HepG2 (cell line): ENCODE results near the gene NUDT8.

ENCODE experiments used
- CTCF ChIP-seq: sonication (generic); formaldehyde crosslinking; IDR thresholded peaks from 2 replicates; pipeline ENCODE4 v1.5.0; 2020; ENCODE audit warnings: mild to moderate bottlenecking, missing genetic modification reagents, moderate library complexity
- FOXK1 ChIP-seq: sonication (generic); formaldehyde crosslinking; IDR thresholded peaks from 2 replicates; pipeline ENCODE4 v1.4.0; 2020; ENCODE audit warnings: low read depth, missing genetic modification reagents, borderline replicate concordance
- FOXO4 ChIP-seq: sonication (generic); formaldehyde crosslinking; conservative IDR thresholded peaks from 2 replicates; pipeline ENCODE4 v1.8.1; 2023; ENCODE audit warnings: missing genetic modification reagents
- MYC ChIP-seq: sonication (generic); formaldehyde crosslinking; IDR thresholded peaks from 2 replicates; pipeline ENCODE4 v1.9.0; 2021; ENCODE audit warnings: missing genetic modification reagents, borderline replicate concordance
- NR2F6 ChIP-seq, 2 experiments: IDR thresholded peaks; 2 replicates each; pipeline ENCODE4 v1.6.1; 2016; ENCODE audit warnings: antibody characterized with exemption in 1 of 2, mild to moderate bottlenecking in 1 of 2
- U2AF1 ChIP-seq: fragments of 200-400 bp; formaldehyde crosslinking; optimal IDR thresholded peaks from 2 replicates; pipeline ENCODE3; 2017; ENCODE audit warnings: mild to moderate bottlenecking, low read depth, low read length
- U2AF2 ChIP-seq: fragments of 200-400 bp; formaldehyde crosslinking; IDR thresholded peaks from 2 replicates; pipeline ENCODE4 v1.6.1; 2017; ENCODE audit warnings: low read depth, mild to moderate bottlenecking, low read length
- ZFX ChIP-seq: sonication (generic); formaldehyde crosslinking; IDR thresholded peaks from 2 replicates; pipeline ENCODE4 v1.4.0; 2020; ENCODE audit warnings: mild to moderate bottlenecking, low read depth, missing genetic modification reagents, moderate library complexity
- ZNF10 ChIP-seq: sonication (generic); formaldehyde crosslinking; IDR thresholded peaks from 2 replicates; pipeline ENCODE4 v1.4.0; 2020; ENCODE audit warnings: mild to moderate bottlenecking, low read depth, missing genetic modification reagents, borderline replicate concordance
- ZNF138 ChIP-seq: sonication (generic); formaldehyde crosslinking; IDR thresholded peaks from 2 replicates; pipeline ENCODE4 v1.5.0; 2020; ENCODE audit warnings: mild to moderate bottlenecking, low read depth, missing genetic modification reagents
- ZNF883 ChIP-seq: sonication (generic); formaldehyde crosslinking; IDR thresholded peaks from 2 replicates; pipeline ENCODE4 v1.5.1; 2020; ENCODE audit warnings: mild to moderate bottlenecking, missing genetic modification reagents; ENCODE audit errors: not compliant biosample characterization

- TF ChIP-seq CTCF (CRISPR knock-in tag), result no peak
- no peak for TF ChIP-seq U2AF2
- no peak for TF ChIP-seq NR2F6 (IDR thresholded peaks at IDR 0.05)
- TF ChIP-seq NR2F6 (CRISPR knock-in tag; IDR thresholded peaks at IDR 0.05), result no peak
- TF ChIP-seq FOXK1 (CRISPR knock-in tag), result no peak
- TF ChIP-seq U2AF1, result no peak
- no peak for TF ChIP-seq ZFX (CRISPR knock-in tag)
- no peak for TF ChIP-seq ZNF10 (CRISPR knock-in tag)
- no peak for TF ChIP-seq ZNF138 (CRISPR knock-in tag)
- no peak for TF ChIP-seq ZNF883 (CRISPR knock-in tag)
- no peak for TF ChIP-seq FOXO4
- TF ChIP-seq MYC (CRISPR knock-in tag), result no peak
Measured at GRCh38 chr11:67631853-67632174, 2.1 kb upstream of the NUDT8 start.
